A172 (cell line): ENCODE data around the gene KLHDC7B. TPM values are rescaled to one million over a fixed set of nuclear protein-coding genes. Genes with fewer than 3 reads are reported as not detected.

Source experiments
- DNase-seq: peaks from one replicate; pipeline ENCODE4 v3.0.0-alpha.2; 2015; ENCODE audit warnings: low spot score
- total RNA-seq: library from RNA; depleted of rRNA; stranded (reverse); fragments of >200 nt; shearing (Covaris generic); gene quantifications from 2 replicates; pipeline ENCODE4 v1.2.3, GENCODE V29; 2014; rRNA removed

The KLHDC7B gene
- total RNA-seq, result 0.17 TPM in 1 of 2 replicates, not detected in the other

DNA sequence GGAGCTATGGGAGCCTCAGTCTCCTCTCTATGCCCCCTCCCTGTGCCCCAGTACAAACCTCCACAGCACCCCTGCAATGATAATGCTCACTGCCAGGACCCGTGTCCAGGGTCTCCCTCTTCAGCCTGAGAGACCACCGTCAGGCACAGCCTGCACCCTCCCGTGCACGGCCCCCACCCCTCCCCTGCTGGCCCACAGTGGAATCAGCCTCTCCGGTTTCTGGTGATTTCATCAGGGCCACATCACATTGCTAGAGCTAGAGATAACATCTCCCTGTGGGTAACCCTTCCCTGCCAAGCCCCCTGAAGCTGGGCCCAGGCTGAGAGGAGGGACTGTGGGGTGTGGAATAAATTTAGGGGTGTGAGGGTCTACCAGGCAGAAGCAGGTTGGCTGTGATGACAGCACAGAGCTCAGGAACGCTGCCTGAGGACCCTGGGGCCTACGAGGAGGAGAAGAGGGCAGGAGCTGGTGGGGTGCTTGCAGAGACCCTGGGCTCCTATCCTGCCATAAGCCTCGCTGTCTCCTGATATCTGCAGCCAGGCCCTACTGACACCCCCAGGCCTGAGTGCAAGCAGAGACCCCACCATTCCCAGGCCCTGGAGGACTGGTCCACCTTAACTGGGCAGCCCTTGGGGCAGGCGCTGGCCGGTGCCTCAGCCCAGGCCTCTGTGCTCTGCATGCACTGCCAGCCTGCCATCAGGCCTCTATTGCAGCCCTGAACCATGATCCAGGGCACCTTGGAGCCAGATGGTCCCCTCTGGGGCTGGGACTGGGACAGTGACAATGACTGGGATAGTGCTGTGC lies at the start of gene KLHDC7B:
Gene KLHDC7B (plus strand): TSS at position 378 of the 804 bp plus-strand sequence. CDS start 345 bp downstream, at position 723.
- DNase-seq, result no peak

DNA sequence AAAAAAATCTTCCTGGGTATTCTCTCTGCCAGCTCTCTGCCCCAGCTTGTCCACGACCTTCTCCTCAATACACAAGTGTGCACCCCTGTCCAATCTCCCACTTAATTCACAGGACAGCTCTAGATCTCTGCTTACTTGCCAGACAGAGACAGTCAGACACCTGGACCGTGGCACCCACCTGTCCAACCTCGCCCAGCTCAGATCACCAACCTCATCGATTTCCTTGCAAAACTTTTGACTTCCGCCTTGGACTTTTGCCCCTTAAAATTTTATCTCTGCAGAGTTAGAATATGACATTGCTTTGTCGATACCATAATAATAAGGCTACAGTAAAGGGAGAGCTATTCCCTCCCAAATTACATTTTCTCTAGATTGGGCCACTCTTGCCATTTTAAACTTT lies 48.6 kb upstream of the KLHDC7B start:
- DNase-seq, result no peak

DNA sequence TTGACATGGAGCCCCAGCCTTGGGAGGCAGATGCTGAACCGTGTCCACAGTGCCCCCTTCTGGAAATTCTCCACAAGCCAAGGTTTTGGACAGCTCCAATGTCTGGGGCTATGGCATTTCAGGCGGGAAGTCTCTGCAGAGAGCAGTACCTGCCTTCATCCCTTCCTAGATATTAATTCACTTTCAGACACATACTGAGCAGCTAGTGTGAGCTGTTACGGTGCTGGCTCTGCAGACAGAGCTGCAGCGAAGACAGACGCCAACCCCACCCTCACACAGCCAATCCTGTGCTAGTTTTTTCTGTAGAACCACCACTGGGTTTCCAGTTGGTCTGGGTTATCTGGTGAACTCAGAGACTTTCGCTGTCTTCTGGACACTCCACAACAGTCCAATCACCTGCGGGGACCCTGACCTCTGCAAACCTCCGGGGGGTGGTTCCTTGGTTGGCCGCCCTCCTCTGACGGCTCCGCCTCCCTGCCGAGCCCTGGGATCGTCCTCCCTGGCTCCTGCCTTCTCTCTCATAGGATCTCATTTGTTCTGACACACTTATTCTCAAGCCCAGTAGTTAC lies 47.3 kb upstream of the KLHDC7B start:
- peak; percentile 64 for DNase-seq

DNA sequence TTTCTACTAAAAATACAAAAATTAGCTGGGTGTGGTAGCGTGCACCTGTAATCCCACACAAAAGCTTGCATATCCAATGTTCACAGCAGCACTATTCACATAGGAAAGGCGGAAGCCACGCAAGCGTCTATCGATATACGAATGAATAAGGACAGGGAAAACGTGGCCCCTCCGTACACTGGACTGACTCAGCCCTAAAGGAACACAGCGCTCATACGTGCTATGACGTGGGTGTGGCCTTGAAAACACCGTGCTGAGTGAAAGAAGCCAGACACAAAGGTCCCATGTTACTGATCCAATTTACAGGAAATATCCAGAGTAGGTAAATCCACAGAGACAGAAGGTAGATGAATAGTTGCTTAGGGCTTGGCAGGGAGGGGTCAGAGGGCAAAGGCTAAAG lies 45.2 kb upstream of the KLHDC7B start:
- no peak for DNase-seq

DNA sequence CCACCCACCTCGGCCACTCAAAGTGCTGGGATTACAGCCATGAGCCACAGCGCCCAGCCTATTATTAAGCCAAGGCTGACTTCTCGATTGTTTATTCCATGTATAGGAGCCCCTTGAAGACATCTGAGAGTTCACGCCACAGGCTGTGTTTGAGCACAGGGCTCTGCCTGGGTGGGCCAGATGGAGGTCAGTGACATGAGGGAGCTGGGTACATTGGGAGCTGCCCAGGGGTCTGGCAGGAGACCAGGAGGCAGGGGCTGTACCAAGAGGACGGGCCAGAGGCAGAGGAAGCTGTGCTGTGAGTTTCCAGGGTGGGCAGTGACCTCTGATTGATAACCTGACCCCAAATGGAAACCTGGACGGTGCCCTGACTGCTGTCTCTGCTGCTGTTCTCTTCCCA lies 43.6 kb upstream of the KLHDC7B start:
- no peak for DNase-seq

DNA sequence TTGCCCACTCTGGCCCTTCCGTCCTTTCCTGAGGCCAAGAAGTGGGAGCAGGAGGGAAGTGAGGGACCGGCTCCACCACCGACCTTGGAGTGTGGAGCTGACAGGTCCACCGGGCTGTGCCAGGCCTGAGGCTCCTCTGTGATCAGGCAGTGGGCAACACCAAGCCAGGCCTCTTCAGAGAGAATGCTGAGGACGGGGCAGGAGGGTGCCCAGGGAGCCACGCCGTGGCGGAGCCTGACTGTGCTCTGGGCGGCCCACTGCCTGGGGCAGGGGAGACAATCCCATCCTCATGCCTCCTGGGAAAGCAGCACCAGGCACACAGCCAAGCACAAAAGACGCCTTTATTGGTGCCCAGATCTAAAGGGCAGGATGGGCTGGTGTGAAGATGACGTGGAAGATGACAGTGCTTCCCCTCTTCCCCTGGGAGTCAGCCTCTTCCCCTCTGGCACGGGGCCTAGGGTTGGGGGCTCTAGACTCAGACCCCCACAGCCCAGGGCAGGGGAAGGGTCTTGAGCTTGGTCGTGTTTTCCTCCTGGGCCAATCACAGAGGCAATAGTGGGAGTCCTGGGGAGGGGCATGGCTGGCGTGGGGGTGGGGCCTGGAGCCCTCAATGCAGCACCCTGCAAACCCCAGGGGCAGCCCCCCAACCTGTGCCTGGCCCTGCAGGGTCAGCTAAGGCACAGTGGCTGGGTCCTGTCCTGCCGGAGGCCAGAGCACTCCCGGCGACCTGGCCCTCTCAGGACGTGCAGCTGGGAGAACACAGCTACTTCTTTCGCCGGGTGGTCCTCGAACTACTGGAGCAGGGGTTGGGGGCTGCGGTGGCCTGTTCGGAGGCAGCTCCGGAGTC lies 42.8 kb upstream of the KLHDC7B start:
- DNase-seq, result no peak

DNA sequence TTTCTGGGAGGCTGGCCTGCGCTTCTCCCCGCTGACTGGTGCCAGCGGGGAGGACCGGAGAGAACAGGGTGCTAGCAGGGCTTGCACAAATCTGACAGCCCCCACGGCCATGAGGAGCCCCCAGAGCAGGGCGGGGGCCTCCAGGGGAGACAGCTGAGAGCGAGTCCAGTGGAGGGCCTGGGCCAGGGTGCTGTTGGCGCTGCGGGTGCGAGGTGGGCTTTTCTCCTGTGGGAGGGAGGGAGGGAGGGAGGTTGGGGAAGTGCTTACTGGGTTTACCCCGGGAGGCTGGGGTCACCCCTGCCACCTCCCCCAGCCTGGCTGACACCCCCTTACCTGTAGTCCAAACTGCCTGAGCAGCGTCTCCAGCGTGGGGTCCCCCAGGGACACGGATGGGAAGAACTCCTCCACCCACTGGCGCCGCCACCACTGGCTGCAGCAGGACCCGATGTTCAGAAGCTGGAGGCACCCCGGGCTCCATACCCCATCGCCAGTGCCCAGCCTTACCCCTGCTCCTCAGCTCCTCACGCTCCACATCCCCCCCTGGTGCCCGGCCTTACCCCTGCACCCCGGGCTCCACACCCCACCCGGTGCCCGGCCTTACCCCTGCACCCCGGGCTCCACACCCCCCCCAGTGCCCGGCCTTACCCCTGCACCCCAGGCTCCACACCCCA lies 42.1 kb upstream of the KLHDC7B start:
- DNase-seq, result no peak

DNA sequence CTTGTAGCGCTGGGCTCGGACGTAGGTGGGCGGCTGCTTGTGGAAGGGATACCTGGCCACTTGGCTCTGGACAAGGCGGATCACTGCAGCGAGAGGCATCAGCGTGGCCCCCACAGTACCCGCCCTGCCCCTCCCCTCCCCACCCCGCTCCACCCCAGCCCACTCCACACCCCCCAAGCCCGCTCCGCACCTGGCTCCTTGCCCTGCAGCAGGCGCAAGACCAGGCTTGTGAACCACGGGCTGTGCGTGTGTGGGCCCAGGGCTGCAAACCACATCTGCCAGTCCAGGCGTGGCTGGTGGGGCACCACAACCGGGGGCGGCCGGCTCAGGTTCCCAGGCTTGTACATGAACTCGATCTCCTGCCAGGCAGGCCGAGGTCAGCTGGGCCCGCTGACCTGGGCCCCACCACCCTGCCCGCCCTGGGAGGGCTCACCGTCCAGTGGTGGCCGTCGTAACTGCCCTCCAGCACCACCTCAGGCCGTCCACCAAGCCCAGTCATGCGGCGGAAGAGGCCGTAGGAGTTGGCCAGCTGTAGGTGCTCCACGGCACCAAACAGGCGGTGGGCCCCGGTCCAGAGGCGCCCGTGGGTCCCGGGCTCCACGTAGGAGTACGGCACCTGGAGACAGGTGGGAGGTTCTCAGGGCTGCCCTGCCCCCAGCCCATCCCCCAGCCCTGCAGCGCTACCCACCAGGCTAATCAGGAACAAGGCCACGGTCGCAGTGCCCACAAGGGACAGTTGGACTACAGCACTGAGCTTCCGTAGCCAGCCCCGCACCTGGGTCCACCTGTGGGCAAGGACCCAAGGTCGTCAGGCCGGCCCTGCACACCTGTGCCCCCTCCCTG lies 41.1 kb upstream of the KLHDC7B start:
- no peak for DNase-seq

DNA sequence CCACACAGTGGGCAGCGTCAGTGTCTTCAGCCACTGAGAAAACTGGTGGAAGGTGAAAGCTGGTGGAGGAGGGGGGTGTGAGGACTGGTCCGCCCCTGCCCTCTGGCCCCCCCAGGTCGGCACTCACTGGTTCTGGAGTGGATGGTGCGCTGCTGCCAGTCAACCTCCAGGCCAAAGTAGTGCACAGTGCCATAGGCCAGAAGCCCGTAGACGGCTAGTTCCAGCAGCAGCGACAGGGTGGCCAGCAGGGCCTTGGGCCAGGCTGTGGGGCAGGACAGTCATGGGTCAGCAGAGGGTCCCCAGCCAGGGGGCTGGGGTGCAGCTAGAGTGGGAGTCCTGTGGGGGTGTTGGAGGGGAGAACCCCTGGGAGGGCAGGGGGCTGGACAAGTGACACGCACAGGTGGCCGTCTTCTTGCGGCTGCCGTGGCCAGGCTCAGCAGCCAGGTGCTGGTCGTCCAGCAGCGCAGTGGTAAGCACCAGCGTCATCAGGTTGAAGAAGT lies 40.4 kb upstream of the KLHDC7B start:
- no peak for DNase-seq

DNA sequence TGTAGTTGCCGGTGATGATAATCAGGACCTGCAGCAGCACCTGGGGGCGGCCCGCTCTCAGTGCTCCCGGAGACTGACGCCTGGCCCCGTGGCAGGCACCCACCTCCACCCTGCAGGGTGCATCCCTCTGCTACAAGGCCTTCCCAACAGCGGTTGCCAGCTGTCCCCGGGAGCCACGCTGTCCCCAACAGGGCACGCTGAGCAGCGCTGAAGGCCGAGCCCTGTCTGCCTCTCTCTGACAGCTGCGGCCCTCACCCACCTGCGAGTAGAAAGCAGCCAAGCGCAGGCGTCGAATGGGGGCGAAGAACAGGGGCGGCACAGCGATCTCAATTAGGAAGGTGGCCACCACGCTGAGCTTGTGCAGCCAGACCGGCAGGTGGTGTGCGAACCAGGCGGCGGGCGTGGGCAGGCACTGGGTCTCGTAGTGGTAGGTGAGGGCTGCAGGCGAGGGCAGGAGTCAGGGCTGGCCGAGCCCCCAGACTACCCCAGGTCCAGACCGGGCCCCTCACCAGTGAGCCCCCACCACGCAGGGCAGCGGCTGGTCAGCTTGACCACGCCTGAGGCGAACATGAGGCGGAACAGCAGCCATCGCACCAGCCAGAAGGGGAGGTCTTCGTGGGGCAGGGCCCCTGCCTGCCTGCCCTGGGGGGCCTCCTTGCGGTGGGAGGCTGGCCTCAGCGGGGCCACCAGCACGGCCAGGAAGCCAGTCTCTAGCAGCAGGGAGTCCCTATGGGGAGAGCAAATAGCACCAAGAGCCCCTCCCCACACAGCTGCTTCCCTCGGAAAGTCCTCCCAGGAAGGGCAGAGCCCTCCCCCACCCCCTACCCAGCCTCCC lies 39.7 kb upstream of the KLHDC7B start:
- DNase-seq, result no peak

DNA sequence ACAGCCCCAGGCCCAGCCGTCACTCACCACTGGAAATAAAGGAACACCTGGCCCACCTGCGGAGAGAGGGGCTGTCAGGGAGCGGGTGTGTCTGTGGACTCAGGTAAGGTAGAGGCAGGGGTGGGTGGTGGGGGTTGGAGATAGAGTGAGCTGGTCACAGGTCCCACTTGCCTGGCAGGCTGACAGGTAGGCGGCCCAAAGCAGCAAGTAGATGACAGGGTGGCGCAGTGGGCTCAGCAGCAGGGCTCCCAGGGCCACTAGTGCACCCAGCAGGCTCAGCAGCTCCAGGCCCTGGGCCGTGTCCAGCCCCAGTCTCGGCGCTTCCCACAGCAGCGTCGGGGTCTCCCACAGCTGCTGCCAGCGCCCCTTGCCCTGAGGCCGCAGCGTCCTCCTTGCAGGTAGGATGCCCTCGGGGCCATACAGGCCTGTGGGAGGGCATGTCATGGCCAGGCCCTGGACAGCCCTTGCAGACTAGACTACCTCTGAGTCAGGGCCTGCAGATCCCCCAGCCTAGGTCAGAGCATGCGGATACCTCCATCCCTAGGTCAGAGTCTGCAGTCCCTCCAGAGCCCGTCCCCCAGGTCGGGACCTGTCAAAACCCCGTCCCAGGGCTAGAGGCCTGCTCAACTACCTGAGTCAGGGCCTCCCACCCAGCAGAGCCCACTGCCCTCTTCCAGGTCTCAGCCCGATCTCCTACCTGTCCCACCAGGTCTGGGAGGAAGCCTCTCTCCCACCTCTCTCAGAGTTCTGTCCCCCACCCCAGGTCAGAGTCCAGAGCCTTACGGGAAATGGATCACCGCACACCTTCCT lies 38.9 kb upstream of the KLHDC7B start:
- DNase-seq, result no peak

DNA sequence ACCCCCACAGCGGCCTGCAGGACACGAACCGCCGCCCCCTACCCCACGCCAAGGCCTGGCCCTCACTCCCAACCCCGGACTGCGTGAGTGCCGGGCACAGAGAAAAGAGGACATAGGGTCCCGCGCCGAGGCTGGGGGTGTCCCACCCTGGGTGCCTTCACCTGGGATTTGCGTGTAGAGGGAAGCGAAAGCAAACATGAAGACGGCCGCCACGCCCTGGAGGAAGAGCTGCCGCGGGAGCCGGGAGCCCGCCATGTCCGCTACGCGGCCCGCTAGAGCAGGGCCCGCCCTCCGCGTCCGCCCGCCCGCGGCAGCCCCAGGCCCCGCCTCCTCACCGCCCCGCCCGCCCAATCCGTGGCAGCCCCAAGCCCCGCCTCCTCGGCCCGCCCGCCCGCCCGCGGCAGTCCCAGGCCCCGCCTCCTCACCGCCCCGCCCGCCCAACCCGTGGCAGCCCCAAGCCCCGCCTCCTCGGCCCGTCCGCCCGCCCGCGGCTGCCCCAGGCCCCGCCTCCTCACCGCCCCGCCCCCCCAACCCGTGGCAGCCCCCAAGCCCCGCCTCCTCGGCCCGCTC lies 38.2 kb upstream of the KLHDC7B start, which contains the start of gene LMF2:
Gene LMF2 (minus strand): TSS at position 282 of the 570 bp plus-strand sequence. CDS start 27 bp downstream, at position 255.
- DNase-seq, result peak; percentile 46

DNA sequence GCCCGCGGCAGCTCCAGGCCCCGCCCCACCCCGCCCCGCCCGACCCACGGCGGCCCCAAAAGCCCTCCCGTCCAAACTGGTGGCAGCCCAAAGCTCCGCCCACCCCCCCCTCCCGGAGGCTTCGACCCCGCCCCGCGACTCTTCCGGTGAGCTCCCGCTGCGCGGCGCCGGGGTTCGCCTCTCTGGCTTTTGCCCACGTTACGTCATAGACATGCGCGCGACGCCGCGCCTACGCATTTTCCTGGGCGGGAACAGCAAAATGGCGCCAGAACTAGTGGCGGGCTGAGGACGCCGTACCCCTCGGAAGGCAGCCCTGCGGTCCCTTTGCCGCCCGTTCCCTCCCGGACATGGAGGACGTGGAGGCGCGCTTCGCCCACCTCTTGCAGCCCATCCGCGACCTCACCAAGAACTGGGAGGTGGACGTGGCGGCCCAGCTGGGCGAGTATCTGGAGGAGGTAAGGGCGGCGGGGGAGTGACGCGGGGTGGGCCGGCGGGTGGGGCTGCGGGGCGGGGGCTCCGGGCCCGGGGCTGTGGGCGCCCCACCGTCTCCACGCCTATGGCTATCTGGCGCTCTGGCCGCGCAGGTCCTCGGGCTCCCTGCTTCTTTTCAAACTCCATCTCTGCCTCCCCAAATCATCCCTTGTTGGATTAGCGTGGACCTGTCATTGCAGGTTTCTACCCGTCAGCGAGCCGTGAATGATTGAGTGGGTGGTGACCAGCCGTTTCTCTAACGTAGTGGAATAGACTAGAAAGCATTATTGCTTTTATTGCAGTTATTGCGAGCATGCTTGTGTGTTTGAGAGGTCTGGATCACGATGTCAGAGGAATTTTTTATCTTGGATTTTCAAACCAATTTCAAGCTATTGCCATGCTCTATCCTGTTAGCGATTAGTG lies 37.5 kb upstream of the KLHDC7B start, which contains the start of gene NCAPH2:
Gene NCAPH2 (plus strand): TSS at position 234 of the 894 bp plus-strand sequence. CDS start 114 bp downstream, at position 348.
- peak; percentile 74 for DNase-seq

DNA sequence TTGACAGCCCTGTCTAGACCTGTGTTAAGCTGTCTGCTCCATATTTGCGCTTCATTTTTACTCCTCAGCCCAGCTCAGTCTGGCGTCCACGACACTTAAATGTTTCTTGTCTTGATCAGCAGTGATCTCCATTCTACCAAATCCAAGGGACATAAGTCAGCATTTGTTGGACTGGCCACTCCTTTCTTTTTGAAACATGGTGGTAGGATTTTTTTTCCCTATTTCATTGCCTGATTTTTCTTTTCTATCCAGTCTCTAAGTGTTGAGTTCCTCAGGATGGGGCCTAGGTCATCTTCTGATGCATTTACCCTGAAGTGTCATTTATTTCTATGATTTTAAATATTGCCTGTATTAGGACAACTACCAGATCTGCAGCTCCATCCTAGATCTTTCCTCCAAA lies 36.8 kb upstream of the KLHDC7B start:
- no peak for DNase-seq

DNA sequence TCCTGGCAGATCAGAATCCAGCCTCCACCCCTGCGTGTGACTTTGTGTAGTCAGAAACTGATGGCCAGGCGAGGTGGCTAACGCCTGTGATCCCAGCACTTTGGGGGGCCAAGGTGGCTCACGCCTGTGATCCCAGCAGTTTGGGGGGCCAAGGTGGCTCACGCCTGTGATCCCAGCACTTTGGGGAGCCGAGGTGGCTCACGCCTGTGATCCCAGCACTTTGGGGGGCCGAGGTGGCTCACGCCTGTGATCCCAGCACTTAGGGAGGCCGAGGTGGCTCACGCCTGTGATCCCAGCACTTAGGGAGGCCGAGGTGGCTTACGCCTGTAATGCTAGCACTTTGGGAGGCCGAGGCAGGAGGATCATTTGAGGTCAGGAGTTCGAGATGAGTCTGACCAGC lies 32.5 kb upstream of the KLHDC7B start:
- no peak for DNase-seq

DNA sequence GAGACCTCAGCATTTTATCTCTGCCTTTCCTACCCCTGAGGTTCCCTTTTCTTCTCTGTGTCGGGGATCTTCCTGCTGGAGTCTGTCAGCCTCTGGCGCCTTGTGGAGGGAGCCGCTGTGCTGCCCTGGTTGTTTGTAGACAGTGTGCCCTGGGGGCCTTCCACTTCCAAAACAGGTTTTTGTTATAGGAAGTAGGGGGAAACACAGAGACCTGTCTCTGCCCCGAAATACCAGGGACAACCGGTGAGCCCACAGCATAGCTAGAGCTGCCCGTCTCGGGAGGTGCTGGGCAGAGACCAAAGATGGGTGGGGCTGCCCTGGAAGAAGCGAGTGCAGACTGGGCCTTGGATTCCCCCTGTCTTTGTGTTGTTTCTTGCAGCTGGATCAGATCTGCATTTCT lies 29.6 kb upstream of the KLHDC7B start:
- DNase-seq, result no peak

DNA sequence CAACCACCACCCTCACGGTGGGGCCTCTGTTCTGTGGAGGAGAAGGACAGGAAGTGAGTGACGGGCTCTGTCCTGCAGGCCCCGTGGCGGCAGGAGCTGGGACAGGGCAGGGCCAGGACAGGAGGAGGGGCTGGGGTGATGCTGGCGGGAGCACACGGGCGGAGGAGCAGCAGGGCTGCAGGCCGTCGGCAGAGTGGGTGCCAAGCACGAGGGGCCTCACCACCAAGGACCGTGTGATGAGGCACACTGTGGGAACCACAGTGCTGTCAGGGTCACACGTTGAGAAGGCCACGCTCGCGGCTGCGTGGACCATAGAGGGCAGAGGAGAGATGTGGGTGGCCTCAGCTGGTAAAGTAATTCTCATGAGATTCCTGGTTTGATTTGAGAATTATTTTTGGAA lies 28.8 kb upstream of the KLHDC7B start:
- no peak for DNase-seq
